Keratinocyte (primary cell): Measurements from ENCODE around the gene OR2L8.

Experiments used
- EZH2 ChIP-seq: IDR thresholded peaks from one replicate; pipeline ENCODE4 v1.6.1; 2012; ENCODE audit warnings: inconsistent platforms, mild to moderate bottlenecking, low read length, moderate library complexity
- TF ChIP-seq, protein P1 (sequence below), 3 experiments: IDR thresholded peaks in 1 of 3; conservative IDR thresholded peaks in 1 of 3; optimal IDR thresholded peaks in 1 of 3; 2 replicates in 2 of 3; 3 replicates in 1 of 3; pipeline versions ENCODE3 to v1.5.1; 2011; ENCODE audit warnings: low read length in 3 of 3, mild to moderate bottlenecking in 3 of 3, moderate library complexity in 2 of 3, control low read depth in 1 of 3, inconsistent platforms in 1 of 3; ENCODE audit not compliant: insufficient read depth in 2 of 3; ENCODE audit errors: extremely low read depth in 1 of 3

DNA sequence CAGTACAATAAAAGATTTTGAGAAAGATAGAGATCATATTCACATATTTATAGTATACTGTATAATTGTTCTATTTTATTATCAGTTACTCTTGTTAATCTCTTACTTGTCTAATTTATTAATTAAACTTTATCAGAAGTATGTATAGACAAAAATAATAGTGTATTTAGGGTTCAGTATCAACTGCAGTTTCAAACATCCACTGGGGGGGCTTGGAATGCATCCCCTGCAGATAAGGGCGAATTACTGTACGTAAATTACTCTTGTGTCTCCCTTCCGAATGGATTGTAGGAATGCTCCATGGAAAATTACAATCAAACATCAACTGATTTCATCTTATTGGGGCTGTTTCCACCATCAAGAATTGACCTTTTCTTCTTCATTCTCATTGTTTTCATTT is at the start of gene OR2L8:
- no peak for TF ChIP-seq EZH2
- TF ChIP-seq, protein P1, sequence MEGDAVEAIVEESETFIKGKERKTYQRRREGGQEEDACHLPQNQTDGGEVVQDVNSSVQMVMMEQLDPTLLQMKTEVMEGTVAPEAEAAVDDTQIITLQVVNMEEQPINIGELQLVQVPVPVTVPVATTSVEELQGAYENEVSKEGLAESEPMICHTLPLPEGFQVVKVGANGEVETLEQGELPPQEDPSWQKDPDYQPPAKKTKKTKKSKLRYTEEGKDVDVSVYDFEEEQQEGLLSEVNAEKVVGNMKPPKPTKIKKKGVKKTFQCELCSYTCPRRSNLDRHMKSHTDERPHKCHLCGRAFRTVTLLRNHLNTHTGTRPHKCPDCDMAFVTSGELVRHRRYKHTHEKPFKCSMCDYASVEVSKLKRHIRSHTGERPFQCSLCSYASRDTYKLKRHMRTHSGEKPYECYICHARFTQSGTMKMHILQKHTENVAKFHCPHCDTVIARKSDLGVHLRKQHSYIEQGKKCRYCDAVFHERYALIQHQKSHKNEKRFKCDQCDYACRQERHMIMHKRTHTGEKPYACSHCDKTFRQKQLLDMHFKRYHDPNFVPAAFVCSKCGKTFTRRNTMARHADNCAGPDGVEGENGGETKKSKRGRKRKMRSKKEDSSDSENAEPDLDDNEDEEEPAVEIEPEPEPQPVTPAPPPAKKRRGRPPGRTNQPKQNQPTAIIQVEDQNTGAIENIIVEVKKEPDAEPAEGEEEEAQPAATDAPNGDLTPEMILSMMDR (optimal IDR thresholded peaks at IDR 0.05 in 1 of 3, IDR thresholded peaks at IDR 0.05 in 1 of 3, conservative IDR thresholded peaks at IDR 0.05 in 1 of 3; ENCODE audit: extremely low read depth in 1 of 3, insufficient read depth in 2 of 3, low read length in 3 of 3): no peak
